ENCODE results near the gene ACSF3.

Gene ACSF3

DNA sequence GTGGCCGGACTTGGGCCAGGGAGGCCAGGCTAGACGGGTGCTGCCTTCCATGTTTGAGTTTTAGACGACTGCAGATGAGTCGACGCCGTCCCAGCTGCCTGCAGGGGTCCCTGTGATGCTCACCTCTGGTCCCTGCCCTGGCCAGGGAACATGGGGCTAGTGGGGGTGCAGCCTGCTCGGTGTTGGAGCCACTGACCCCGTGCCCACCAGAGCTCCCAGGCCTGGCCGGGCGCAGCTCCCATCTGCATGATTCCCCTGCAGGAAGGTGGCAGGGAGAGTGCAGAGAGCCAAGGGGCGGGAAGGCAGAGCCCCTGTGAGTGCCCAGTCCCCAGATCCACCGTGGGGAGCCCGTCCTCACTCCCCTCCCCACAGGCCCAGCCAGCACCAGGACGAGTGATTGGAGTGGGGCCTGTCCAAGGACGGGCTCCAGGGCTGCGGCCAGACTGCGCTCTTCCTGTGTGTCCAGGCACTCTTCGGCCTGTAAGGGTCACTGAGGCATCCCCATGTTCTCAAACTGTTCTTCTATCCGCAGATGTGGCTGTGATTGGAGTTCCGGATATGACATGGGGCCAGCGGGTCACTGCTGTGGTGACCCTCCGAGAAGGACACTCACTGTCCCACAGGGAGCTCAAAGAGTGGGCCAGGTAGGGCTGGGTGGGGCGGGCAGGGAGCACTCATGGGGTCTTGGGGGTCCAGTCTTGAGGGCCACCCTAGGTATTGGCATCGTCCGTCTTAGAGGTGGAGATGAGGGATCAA, 51.9 kb downstream of the ACSF3 start:
- DNase-seq (ENCODE audit: low read depth), result no peak

DNA sequence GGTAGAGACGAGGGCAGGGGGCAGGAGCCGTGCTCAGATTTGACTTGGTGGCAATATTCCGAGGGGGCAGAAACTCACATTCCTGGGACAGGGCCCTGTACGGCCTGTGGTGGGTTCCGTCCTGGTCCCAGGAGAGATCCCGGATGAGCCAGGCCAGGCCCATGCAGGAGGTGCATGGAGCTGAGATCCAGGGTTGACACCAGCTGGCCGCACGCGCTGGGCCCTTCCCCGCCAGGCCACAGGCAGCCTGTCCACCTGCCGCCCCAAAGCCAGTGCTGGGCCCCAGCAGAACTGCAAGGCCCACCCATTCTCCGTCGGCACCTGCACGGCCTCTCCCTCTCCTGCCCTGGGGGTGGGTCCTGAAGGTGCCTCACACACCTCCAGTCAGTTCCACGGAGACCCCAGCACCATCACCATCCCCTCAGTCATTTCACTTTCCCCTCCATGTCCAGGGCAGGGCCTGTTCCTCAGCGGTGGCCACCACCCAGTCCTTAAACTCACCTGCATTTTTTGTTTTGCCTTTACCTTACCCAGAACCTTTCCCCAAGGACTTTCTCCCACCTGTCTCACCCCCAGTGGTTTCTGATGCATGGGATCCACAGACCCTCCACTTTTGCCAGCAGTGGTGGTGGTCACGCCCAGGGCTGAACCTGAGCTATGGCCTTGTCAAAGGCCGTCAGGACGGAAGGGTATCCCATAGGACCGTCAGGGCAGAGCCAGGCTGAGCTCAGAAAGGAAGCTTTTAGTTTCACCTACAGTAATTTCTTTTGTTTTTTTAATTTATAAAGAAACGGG, 52.8 kb downstream of the ACSF3 start:
- no peak for DNase-seq (ENCODE audit: low read depth)

DNA sequence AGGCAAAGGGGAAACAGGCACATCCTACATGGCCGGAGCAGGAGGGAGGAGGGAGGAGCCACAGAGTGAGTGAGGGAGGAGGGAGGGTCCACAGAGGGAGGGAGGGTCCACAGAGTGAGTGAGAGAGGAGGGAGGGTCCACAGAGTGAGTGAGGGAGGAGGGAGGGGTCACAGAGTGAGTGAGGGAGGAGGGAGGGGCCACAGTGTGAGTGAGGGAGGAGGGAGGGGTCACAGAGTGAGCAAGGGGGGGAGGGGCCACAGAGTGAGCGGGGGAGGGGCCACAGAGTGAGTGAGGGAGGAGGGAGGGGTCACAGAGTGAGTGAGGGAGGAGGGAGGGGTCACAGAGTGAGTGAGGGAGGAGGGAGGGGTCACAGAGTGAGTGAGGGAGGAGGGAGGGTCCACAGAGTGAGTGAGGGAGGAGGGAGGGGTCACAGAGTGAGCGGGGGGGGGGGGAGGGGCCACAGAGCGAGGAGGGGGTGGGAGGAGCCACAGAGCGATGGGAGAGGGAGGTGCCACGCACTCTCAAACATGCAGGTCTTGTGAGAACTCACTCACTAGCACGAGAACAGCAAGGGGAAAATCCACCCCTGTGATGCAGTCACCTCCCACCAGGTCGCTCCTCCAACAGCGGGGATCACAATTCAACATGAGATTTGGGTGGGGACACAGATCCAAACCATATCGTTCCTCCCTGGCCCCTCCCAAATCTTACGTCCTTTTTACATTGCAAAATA, 53.6 kb downstream of the ACSF3 start:
- DNase-seq (ENCODE audit: low read depth), result no peak

DNA sequence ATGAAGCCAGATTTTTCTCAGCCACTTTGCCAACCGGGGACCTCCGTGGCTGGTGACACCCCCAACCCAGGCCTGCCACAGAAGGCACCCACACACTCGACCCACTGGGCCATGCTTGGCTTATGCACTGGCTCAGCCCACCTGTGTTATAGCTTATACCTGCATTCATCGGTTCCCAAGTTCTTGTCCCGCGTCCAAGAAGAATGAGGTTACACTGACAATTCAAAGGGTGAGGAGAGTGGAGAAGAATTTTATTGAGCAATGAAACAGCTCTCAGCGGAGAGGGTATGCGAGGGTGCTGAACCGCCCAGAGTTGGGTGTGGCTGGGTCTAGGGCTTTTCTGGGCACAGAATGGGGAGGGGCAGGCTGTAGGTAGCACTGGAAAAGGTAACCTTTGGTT, 55.7 kb downstream of the ACSF3 start:
- no peak for DNase-seq (ENCODE audit: low read depth)

DNA sequence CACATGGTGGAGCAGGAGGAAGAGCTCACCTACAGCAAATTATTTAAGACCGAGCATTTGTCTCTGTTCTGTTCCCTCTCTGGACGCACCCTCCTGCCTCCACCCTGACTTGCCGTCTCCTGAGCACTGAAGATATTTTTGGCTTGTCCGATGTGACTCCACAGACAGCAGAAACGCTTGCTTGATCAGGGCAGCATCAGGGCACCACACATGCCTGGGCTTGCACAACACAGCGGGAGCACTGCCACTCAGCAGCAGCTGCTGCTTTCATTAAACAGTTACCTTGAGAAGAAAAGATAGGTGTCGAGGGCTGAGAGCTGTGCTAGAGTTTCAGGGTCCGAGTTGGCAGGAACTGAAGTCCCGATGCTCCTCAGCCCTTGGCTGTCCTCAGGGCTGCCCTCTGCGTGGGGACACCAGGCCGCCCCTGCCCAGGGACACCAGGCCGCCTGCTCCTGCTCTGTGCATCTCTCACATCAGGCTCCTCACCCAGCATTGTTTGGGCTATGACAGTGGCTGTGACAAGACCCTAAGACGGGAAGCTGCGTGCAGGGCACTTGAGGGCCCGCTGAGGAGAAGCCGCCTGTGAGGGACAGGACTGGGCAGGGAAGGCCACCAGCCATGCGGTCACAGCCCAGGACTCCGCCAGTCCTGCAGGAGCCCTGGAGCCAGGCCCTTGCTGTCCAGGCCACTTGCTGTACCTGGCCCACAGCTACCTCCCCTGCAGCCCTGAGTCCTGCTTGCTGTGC, 56.6 kb downstream of the ACSF3 start:
- no peak for DNase-seq (ENCODE audit: low read depth)

DNA sequence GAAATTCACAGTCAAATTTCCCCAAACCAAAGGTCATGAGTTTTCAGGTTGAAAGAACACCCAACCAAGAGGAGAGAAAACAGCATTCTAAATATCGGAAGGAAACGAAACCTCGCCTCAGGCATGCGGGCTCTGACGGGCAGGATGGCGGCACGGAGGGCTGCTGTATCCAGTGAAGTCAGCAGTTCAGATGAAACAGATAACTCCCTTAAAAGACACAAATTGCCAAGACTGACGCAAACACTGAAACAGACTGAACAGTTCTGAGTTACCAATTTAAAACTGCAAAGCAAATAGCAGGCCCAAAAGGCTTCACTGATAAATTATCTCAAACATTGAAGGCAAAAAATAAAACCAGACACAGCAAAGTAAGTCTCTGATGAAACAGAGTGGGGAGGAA, 57.3 kb downstream of the ACSF3 start:
- DNase-seq (ENCODE audit: low read depth), result no peak

DNA sequence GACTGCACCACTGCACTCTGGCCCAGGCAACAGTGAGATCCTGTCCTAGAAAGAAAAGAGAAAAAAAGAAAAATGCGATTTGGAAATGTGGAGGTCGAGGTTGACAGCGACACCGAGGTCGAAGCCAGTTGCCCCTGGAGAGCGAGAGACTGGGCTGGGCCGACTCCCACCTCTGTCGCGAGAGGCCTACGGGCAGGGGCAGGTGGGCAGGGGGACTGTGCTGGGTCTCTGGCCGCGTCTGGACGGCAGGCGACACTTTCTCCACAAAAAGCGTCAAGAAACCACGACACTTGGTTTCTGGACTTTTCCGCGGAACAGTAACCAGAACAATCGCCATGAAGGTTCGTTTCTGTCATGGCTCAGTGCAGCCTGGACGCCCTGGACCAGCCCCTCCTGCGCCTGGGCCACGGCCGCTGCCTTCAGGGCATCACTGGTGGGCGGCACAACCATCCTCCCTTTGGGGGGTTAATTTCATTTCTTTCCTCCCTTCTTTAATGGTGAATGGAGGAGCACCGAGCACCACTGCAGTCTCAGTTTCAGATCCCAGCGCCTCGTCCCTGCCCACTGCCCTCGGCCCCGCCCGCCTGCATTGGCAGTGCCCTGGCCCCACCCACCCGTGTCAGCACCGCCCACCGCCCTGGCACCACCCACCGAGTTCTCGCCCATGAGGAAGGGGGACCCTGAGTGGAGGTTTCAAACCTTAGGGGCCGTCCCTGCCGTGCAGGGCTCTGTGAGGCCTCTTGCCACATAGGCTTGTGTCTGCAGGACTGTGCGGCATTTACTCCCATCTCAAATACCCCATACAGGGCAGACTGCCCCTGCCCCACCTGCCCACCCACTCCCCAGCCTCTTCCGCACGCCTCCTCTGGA, 59.4 kb downstream of the ACSF3 start:
- no peak for DNase-seq (ENCODE audit: low read depth)

DNA sequence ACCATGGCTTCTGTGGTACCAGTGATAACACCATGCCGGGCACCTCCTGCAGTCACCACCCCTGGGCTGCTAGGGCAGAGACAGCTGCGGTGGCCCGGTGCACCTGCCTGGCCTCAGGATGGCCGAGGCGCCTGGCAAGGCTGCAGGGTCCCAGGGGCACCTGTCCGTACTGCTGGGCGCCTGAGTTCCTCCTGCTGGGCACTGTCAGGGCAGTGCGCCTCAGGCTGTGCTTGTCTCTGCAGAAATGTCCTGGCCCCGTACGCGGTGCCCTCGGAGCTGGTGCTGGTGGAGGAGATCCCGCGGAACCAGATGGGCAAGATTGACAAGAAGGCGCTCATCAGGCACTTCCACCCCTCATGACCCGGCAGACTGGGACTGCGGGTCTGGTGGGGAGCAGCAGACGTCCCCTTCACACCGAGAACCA, 60.2 kb downstream of the ACSF3 start:
- no peak for DNase-seq (ENCODE audit: low read depth)

DNA sequence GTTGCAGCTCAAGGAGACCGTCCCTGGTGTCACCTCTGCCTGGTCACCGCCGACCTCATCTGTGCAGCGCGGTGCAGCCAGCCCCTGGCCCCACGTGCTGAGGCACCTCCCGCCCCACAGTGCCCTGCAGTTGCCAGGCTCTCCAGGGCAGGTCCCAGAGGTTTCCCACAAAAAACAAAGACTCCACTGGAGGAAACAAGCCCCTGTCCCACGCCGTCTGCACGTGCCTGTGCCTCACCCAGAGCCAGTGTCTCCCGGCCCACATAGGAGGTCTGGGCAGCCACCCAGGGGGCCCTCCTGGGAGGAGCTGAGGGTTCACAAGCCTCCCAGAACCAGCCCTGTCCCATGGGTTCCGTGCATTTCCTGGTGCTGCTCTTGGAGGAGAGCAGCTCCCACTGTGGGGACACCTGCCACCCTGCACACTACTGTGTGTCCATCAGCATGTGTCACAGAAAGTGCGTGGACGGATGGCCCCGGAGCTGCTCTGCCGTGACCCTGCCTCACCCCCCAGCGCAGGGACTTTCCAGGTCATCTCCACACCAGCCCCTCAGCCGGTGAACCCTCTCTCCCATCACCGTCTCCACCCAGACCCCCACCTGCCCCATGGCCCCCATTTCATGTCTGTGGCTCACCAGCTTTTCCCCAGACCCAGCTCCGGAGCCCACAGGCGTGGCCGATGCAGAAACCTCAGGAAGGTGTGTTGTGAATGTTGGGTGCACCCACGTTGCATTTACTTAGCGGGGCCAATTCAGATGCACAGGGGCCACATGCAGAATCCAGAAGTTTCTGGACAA, 60.9 kb downstream of the ACSF3 start:
- no peak for DNase-seq (ENCODE audit: low read depth)

DNA sequence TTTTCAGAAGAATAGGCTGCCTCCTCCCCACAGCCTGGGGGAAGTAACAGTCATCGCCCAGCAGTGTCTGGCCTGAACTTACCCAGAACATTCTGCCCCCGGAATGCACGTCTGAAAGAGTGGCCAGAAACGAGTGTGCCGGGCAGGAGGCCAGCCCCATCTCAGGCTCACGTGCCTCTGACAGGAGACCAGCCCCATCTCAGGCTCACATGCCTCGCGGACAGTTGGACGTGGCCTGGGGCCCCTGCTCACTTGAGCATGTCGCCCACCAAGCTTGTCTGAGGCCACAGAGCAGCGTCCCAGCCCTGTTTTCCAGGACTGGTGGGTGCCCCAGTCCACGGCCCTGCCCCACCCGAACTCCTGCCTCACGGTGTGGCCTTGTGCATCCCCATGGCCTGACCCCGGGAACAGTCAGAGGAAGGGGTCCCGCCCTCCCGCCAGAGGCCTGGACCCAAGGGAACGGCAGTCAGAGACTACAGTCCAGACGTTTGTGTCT, 61.6 kb downstream of the ACSF3 start:
- DNase-seq (ENCODE audit: low read depth), result peak; percentile 79

DNA sequence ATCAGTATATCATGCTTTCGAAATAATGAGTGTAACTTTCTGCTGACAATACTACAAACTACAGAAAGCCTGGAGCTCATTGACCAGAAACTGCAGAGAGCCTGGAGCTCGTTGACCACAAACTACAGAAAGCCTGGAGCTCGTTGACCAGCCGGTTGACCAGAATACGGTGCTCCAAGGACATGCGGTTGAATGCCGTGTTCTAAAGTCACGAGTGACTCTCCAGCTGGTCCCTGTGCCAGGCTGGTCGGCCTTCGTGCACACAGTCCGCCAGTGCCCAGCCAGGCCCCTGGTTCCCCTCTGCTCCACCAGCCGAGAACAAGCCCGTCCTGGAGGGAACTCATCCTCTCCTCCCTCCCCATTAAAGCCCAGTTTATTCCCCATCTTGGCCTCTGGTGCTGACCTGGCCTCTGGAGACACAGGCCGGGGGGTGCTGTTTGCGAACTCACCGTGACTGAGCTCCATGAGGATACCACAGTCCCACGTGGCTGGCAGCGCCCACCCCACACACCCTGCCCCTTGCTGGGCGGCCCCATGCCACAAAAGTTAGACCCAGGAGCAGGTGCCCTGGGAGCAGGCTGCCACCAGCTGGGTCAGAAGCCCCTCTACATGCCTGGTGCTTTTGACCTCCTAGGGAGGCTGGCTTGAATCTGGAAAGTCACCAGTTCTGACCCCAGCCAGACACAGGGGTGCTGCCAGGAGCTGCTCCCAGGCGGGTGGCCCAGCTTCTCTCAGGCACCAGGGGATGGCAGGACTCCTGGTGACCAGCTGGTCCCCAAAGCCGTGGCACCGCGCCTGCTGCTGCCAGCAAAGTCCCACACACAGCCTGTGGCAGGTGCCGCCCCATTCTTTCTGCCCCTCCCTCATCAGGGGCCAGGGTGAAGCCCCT, 62.4 kb downstream of the ACSF3 start:
- no peak for DNase-seq (ENCODE audit: low read depth)

DNA sequence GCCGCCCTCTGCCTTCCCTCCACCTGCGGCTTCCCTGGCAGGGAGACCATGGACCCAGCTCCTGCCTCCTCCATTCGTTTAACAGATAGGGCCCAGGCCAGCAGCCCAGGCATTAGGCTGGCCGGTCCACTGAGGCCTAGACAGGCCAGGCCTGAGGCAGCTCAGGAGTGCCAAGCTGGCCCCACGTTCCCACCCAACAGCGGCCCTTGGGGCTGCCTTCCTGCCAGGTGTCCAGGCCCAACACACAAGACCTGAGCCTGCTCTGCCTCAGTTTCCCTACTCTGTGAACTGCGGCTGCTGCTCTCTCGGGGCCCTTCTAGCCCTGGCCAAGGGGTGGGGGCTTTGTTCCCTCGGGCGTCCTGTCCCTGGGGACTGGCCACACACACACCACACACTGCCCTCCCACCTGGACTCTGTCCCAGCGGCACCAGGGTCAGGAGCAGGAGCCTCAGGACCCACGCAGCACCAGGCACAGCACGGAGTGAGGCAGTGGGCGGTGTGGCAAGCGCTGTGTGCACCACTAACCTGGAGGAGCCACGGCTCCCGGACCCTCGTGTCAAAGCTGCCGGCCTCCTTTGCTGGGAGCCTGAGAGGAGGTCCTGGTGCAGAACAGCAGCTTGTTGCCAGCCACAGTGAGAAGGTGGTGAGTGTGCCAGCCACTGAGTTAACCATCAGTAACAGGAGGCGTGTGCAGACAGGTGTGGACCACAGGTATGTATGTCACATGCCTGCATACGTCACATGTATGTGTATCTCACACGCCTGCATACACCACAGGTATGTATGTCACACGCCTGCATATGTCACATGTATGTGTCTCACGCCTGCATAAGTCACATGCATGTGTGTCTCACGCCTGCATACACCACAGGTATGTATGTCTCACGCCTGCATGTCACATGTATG, 63.3 kb downstream of the ACSF3 start:
- DNase-seq (ENCODE audit: low read depth), result no peak

DNA sequence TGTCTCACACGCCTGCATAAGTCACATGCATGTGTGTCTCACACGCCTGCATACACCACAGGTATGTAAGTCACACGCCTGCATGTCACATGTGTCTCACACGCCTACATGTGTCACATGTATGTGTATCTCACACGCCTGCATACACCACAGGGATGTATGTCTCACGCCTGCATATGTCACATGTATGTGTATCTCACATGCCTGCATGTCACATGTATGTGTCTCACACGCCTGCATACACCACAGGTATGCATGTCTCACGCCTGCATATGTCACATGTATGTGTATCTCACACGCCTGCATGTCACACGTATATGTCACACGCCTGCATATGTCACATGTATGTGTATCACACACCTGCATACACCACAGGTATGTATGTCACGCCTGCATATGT, 64.1 kb downstream of the ACSF3 start:
- no peak for DNase-seq (ENCODE audit: low read depth)

DNA sequence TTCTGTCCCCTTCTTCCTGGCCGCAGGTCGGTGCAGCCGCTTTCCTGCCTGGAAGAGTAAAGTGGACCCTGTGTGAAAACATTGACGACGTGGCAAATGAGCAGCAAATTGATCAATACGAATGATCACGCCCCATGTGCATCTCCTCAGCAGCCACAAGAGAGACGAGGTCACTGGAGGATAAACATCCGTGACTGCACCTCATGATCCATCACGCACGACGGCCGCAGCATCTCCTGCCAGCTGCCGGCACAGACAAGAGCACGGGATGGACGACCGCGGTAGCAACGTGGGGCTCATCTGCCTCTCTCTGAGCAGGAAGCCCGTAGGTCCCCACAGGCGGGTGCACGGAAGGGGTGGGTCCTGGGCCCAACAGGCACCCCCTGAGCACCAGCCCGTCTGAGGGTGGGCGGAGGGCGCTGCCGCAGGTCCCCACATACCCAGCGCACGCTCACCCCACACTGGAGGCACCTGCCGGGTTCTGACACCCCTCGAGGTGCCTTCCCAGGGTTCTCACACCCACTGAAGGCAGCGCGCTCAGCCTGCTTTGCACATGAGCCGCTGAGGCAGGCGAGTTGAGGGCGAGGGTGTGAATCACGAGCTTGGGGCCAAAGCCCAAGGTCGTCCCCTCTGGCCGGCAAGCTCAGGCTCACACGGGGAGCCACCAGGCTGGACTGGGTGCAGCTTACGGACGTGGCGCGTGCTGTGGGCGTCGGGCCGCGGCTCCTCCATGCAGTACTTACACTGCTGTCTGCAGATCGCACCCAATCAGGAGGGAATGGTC, 65.6 kb downstream of the ACSF3 start:
- no peak for DNase-seq (ENCODE audit: low read depth)

DNA sequence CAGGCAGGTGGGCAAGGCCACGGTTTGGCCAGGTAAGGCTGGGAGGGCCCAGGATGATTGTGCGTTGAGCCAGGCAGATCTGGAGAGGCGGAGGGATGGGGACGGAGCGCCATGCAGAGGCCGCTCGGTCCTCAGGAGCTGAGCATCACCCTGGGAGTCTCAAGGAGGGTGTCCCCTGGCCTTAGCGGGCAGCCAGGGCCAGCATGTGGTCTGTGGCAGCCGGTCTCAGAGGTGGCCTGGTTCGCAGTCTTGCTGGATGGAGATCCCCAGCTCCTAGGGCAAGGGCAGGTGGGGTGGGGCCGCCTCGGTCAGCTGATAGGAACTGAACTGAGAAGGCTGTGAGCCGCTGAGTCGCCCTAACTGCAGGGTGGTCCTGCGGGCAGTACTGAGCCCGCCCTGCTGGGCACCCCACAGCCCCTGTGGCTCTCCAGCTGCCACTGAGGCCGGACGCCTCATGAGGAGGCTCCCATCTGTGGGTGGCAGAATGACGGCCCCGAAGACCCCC, 66.2 kb downstream of the ACSF3 start:
- DNase-seq (ENCODE audit: low read depth), result no peak

DNA sequence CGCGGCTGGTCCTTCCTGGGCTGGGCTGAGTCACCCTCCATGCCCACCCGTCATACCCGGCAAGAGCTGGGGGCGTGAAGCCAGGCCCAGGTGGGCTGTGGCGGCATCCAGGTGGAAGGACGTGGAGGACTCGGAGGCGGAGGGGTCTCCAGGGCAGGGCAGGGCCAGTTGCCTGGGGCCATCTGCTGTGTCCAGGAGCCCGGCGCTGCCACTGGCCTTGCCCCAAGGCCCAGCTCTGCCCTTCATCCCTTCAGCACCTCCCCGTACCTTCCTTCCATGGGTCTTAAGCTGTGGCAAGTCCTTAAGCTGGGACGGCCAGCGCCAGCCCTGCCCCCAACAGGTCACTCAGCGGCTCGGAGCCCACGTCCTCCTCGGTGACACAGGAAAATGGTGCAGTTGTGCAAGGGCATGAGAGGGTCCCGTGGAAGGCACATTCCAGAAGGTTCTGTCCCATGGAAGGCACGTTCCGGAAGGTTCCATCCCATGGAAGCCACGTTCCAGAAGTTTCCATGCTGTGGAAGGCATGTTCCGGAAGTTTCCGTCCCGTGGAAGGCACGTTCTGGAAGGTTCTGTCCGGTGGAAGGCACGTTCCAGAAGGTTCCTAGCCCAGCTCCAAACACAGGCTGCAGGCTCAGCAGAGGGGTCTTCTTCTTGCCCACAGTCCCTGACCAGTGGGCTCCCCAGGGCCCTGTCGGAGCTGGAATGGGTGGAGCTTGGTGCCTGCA, 67.5 kb downstream of the ACSF3 start:
- no peak for DNase-seq (ENCODE audit: low read depth)
